ENCODE measurements around the gene SLX4IP. TPM values are rescaled to one million over a fixed set of nuclear protein-coding genes. Genes with fewer than 3 reads are reported as not detected.
A peak's percentile ranks its signal among the peaks of the same experiment; 100 is the strongest.

Gene SLX4IP
- total and polyA plus RNA-seq, 2 of the 13 experiments (the other 11 are each of a cell fraction or from before 2014, with no cell fraction given), result 3.6 to 7.3 TPM

- TF ChIP-seq SNAPC4 (CRISPR knock-in tag; IDR thresholded peaks at IDR 0.05) (no peak), ZGPAT (CRISPR knock-in tag; IDR thresholded peaks at IDR 0.05) (no peak), SMAD9 (CRISPR knock-in tag; IDR thresholded peaks at IDR 0.05) (no peak), GLI4 (CRISPR knock-in tag; IDR thresholded peaks at IDR 0.05; ENCODE audit: borderline replicate concordance) (no peak), RARG (CRISPR knock-in tag; IDR thresholded peaks at IDR 0.05; ENCODE audit: low read depth) (no peak), DNMT3B (CRISPR knock-in tag; conservative IDR thresholded peaks at IDR 0.05) (no peak), ZSCAN9 (CRISPR knock-in tag; IDR thresholded peaks at IDR 0.05; ENCODE audit: borderline replicate concordance) (no peak), FOXO1 (CRISPR knock-in tag; IDR thresholded peaks at IDR 0.05) (no peak), GABPA (IDR thresholded peaks at IDR 0.05; ENCODE audit: low read depth, low read length) (no peak), GABPA (CRISPR knock-in tag; IDR thresholded peaks at IDR 0.05; ENCODE audit: low read depth) (no peak), ZNF142 (CRISPR knock-in tag; IDR thresholded peaks at IDR 0.05) (no peak), ZNF672 (CRISPR knock-in tag; IDR thresholded peaks at IDR 0.05) (no peak), MAFF (IDR thresholded peaks at IDR 0.05; ENCODE audit: low read depth, low read length) (no peak), PATZ1 (CRISPR knock-in tag; IDR thresholded peaks at IDR 0.05) (peak; percentile 83; the same call in 1 of the 2 replicates), HES4 (CRISPR knock-in tag; IDR thresholded peaks at IDR 0.05; ENCODE audit: borderline replicate concordance) (no peak), ZNF34 (CRISPR knock-in tag; IDR thresholded peaks at IDR 0.05; ENCODE audit: borderline replicate concordance) (no peak)
Observed at GRCh38 chr20:10671919-10672623, 237.0 kb downstream of the SLX4IP start (continued).
